Fibroblast of skin of right quadriceps (primary cell): Measurements from ENCODE around the gene MBD1.
"Not testable (repeated sequence)": the region's sequence is repeated elsewhere in the genome, so short reads cannot be mapped to it uniquely, and the experiment has no call there.

Source experiments
- DNase-seq: peaks from one replicate; pipeline ENCODE4 v3.0.0-alpha.2; 2013

MBD1 gene

DNA sequence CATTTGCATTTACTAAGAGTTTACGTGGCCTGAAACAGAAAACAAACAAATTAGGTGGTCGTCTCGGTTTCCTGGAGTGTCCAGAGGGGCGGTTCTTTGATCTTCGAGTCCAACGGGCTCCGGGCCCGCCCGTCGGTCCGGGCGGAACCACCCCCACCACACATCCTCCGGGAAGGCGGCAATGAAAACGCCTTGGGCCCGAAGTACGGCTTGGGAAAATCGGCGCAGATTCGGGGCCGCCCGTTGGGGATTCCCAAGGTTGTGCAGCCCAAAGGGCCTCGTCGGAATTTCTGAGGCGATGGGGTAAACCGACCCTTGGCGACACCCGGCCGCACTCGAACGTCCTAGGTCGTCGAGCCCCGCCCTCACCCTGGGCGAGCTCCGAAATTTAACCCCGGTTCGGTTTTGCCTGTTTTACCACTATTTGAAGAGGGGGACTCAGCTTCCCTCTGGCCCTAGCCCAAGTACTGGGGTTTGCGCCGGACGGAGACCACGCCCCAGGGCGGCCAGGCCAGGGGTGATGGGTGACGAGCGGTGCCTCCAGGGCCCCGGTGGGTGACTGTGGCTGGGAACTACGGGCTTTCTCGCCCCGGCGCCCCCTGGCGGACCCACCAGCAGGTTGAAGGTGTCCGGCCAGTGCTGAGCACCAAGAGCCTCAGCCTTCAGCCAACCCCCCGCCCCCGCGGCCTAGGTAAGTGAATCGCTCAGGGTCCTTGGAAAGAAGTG, 13.1 kb downstream of the MBD1 start:
- peak; percentile 42 for DNase-seq

DNA sequence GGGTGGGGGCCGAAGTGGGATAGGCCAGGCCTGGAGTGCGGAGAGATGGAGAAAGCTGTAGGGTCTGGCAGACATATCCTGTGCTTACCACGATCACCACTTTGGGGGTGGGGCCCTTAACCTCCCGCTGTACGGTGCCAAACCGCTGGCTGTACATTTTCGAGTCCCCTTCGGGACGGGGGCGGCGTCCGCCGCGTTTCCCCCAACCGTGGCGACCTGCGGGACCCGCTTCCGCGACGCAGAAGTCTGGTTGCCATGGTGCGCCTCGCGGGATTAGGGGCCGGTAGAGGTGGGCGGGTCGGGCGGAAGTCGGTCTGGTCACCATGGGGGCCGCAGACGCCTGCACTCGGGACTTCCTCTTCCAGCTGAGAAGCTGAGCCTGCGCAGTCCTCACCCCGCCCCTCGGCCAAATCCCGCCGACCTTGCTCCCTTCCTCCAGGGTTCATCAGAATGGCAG, 15.0 kb downstream of the MBD1 start, which contains the start of gene CFAP53:
CFAP53 (minus strand) TSS at position 248 of the 457 bp plus-strand sequence; CDS start at position 157, 91 bp downstream.
- DNase-seq, result peak; percentile 84

DNA sequence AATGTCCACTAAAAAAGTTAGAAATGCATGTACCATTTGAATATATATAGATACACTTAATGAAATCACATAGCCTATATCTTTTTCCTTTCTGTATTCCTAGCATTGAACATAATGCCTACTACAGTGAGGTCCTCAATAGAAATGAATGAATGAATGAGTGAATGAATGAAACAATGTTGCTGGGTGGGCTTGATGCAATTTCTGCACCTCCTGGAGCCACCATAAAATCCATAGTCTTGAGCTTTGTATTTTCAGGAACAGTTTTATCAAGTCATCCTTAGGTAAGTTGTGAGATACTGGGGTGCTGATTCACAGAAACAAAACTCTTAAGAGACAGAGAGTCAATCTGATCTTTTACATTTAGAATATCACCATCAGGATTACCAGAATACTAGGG, 18.3 kb downstream of the MBD1 start:
- no peak for DNase-seq

DNA sequence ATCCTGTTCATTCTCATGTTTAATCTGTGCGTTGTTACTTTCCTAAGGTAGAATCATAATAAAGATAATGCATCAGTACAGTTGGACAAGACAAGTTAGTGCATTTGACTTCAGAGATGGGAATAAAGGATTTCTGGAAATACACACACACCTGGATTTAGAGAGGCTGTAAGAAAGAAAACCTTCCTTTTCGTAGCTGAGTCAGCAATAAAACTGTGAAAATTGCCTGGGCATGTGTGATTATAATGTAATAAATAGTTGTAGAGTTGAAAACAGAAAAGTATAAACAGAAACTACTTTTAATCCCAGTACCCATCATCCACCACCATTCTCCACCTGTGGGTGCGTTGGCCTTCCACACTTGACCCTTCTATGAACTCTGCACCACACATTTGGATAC, 30.4 kb downstream of the MBD1 start:
- no peak for DNase-seq

DNA sequence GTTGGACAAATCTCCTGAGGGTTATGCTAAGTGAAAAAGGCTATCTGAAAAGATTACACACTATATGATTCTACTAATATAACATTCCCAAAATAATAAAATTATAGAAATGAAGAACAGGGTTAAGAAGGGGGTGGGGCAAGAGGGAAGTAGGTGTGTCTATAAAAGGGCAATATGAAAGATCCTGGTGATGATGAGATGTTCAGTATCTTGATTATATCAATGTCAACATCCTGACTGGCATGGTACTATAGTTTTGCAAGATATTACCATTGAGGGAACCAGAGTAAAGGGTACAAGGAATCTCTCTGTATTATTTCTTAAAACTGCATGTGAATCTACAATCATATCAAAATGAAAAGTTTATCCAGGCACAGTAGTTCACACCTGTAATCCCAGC, 31.7 kb downstream of the MBD1 start:
- DNase-seq, result no peak

DNA sequence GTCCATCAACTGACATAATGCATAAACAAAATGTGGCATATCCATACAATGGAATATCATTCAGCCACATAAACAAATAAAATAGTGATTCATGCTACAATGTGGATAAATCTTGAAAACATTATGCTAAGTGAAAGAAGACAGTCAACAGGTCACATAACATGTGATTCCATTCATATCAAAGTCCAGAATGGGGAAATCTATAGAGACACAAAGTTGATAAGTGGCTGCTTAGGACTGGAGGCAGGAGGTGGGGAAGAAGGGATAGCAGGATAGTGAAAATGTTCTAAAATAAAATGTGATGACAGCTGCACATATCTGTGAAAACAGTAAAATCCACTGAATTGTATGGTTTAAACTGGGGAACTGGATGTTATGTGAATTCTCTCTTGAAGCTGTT, 33.8 kb downstream of the MBD1 start:
- DNase-seq, result no peak

DNA sequence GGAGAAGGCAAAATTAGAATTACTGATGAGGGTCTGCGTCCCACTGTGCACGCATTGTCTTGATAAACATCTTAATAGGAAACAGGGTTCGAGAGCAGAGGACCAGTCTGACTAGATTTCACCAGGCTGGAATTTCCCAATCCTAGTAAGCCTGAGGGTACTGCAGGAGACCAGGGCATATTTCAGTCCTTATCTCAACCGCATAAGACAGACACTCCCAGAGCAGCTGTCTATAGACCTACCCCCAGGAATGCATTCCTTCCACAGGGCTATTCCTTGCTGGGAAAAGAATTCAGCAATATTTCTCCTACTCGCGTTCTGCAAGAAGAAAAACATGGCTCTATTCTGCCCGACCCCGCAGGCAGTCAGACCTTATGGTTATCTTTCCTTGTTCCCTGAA, 39.6 kb downstream of the MBD1 start:
- not testable (repeated sequence) for DNase-seq

DNA sequence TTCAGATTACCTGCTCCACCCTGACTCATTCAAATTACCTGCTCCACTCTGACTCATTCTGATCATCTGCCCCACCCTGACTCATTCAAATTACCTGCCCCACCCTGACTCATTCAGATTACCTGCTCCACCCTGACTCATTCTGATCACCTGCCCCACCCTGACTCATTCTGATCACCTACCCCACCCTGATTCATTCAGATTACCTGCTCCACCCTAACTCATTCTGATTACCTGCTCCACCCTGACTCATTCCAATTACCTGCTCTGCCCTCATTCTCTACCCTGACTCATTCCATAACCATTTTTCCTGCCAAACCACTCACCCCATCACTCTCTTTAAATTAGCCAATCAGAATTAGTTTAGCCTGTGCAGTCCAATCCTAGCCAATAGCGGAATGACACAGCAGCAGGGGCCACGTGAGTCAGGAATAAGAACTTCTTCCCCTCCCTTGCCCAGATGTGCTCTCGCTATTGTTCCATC, 41.2 kb downstream of the MBD1 start:
- peak; percentile 2 for DNase-seq

DNA sequence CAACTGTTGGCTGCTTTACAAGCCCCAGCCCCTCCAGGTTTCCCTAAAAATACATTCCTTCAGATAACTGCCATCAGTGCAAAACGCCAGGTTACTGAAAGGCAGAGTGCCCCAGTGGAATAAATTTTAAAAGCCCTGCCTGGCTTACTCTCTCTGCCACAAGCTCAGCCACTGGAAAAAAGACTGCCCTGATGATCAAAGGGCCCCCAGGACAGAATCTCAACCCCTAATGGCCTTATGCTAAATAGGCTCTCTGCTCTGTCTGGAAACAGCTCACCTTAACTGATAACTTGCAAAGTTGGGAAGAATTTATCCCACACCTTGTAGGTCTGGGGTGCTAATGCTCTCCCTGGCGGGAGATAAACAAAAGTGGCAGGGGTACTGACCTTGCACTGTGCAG, 48.9 kb downstream of the MBD1 start:
- DNase-seq, result no peak

DNA sequence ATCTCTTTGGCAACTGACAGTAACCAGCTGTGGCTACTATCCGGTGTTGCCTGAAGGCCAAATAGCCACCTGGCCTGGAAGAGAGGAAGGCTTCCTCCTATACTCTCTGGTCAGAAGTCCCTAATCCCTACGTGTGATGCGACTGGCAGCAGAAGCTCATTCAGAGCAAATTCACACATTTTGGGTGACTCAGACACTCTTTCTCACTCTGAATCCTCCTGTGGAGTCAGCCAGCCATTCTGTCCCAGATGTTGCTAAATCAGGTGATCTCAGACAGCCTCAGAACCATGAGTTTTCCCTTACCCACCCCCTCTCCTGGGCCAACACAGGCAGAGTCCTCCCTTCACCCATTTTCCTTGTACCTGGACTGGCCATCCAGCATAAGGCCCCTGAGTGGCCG, 49.7 kb downstream of the MBD1 start:
- DNase-seq, result no peak

DNA sequence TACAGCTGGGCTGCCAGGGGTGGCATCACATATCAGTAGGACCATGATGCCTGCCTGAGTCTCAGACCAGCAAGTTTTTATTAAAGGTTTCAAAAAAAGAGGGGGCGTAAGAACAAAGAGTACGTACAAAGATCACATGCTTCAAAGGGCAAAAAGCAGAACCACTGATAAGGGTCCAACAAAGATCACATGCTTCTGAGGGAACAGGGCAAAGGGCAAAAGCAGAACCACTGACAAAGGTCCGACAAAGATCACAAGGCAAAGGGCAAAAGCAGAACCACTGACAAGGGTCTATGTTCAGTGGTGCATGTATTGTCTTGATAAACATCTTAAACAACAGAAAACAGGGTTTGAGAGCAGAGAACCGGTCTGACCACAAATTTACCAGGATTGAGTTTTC, 61.1 kb downstream of the MBD1 start:
- DNase-seq, result not testable (repeated sequence)
